ENCODE data around the gene CIAO2B. TPM values are rescaled to one million over a fixed set of nuclear protein-coding genes. Genes with fewer than 3 reads are reported as not detected.

Gene CIAO2B
- total and polyA plus RNA-seq, 2 experiments from 2014 or later: 92.4 to 181 TPM

DNA sequence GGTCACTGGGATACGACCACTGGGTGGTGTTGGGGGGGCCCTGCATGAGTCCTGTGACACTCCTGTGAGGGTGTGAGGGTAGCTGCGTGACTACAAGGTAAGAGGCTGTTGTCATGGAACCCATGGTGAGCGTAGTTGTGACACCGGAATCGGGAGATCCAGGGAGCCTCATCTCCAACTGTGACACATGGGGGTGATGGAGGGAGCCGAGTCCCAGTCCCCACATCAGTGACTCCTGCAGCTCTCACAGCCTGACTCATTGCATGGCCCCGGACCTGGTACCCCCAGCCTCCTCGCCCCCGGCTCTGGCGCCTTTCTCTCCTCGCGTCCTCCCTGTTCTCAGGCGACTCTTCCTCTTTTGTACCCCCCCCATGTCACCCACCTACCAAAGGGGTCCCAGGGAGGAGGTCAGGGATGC, 29.8 kb downstream of the CIAO2B start (continued):
- TF ChIP-seq, protein P1, sequence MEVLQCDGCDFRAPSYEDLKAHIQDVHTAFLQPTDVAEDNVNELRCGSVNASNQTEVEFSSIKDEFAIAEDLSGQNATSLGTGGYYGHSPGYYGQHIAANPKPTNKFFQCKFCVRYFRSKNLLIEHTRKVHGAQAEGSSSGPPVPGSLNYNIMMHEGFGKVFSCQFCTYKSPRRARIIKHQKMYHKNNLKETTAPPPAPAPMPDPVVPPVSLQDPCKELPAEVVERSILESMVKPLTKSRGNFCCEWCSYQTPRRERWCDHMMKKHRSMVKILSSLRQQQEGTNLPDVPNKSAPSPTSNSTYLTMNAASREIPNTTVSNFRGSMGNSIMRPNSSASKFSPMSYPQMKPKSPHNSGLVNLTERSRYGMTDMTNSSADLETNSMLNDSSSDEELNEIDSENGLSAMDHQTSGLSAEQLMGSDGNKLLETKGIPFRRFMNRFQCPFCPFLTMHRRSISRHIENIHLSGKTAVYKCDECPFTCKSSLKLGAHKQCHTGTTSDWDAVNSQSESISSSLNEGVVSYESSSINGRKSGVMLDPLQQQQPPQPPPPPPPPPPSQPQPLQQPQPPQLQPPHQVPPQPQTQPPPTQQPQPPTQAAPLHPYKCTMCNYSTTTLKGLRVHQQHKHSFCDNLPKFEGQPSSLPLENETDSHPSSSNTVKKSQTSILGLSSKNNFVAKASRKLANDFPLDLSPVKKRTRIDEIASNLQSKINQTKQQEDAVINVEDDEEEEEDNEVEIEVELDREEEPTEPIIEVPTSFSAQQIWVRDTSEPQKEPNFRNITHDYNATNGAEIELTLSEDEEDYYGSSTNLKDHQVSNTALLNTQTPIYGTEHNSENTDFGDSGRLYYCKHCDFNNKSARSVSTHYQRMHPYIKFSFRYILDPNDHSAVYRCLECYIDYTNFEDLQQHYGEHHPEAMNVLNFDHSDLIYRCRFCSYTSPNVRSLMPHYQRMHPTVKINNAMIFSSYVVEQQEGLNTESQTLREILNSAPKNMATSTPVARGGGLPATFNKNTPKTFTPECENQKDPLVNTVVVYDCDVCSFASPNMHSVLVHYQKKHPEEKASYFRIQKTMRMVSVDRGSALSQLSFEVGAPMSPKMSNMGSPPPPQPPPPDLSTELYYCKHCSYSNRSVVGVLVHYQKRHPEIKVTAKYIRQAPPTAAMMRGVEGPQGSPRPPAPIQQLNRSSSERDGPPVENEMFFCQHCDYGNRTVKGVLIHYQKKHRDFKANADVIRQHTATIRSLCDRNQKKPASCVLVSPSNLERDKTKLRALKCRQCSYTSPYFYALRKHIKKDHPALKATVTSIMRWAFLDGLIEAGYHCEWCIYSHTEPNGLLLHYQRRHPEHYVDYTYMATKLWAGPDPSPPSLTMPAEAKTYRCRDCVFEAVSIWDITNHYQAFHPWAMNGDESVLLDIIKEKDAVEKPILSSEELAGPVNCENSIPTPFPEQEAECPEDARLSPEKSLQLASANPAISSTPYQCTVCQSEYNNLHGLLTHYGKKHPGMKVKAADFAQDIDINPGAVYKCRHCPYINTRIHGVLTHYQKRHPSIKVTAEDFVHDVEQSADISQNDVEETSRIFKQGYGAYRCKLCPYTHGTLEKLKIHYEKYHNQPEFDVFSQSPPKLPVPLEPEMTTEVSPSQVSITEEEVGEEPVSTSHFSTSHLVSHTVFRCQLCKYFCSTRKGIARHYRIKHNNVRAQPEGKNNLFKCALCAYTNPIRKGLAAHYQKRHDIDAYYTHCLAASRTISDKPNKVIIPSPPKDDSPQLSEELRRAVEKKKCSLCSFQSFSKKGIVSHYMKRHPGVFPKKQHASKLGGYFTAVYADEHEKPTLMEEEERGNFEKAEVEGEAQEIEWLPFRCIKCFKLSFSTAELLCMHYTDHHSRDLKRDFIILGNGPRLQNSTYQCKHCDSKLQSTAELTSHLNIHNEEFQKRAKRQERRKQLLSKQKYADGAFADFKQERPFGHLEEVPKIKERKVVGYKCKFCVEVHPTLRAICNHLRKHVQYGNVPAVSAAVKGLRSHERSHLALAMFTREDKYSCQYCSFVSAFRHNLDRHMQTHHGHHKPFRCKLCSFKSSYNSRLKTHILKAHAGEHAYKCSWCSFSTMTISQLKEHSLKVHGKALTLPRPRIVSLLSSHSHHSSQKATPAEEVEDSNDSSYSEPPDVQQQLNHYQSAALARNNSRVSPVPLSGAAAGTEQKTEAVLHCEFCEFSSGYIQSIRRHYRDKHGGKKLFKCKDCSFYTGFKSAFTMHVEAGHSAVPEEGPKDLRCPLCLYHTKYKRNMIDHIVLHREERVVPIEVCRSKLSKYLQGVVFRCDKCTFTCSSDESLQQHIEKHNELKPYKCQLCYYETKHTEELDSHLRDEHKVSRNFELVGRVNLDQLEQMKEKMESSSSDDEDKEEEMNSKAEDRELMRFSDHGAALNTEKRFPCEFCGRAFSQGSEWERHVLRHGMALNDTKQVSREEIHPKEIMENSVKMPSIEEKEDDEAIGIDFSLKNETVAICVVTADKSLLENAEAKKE (CRISPR knock-in tag; IDR thresholded peaks at IDR 0.05): no peak
- TF ChIP-seq ZNF114 (CRISPR knock-in tag; IDR thresholded peaks at IDR 0.05): no peak

DNA sequence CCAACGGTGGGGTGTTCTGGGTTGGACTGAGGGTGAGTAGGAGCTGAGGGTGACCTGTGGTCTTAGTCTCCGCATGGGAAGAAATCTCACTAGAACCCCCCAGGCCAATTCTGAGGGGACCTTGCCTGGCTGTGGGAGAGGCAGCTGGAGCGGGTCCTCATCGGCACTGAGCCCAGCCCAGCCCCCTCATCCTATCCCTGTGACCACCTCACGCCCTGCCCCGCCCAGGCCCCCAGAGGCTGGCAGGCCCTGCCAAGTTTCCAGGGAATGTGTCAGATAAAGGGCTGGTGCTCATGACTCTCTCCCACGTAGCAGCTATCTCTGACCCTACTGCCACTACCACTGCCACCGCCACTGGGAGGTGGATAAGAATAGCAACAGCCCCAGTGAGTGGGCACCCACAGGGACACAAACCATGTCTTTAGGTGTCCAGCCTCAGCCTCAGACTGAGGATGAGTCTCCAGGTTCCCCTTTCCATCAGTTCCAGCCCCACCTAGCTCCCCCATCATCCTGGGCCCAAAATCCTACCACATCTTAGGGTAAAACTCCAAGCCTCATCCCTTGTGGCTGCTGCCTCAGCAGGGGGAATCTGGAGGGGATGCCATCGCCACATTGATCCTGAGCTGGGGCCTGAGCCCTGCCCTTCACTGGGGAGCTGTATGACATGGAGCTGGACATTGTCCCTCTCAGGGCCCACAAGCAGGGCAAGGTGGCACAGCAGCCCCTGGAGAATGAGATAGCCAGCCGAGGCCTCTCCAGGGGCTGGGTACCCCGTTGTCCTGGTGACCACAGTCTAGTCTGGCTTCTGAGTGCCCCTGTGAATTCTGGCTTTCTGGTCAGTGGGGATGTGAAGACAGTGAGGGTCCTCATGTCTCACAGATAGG, 30.4 kb downstream of the CIAO2B start:
- H2AFZ ChIP-seq: no peak overlapping the region
- no peak overlapping the region for H3K4me3 Mint-ChIP-seq
- no peaks in the 10 kb centered on the region for H4K20me1 ChIP-seq (replicated peaks; ENCODE audit: insufficient read depth)
- H3K4me3 ChIP-seq: no peak overlapping the region
- no peak overlapping the region for H3K27ac ChIP-seq (ENCODE audit: low read depth)
- H3K9me2 ChIP-seq (ENCODE audit: insufficient read depth): no peaks in the 10 kb centered on the region
- no peaks in the 10 kb centered on the region for H3K79me2 ChIP-seq (replicated peaks; ENCODE audit: insufficient read depth)
- ATAC-seq (no peak), DNase-seq (ENCODE audit: low spot score) (no peak)
- peaks cover 8% of the 10 kb centered on the region; the same call in 1 of the 2 replicates for H3K4me1 ChIP-seq (ENCODE audit: insufficient read depth)
- no peak overlapping the region for H3K4me2 ChIP-seq
- no peak overlapping the region for H3K27ac Mint-ChIP-seq
- peaks cover 12% of the 10 kb centered on the region for H3K4me1 Mint-ChIP-seq
- H3F3A ChIP-seq (replicated peaks; ENCODE audit: low read depth): no peaks in the 10 kb centered on the region
- peaks cover 14% of the 10 kb centered on the region for H3K27me3 Mint-ChIP-seq (ENCODE audit: insufficient read depth, low read depth, poor library complexity)
- no peaks in the 10 kb centered on the region for H3K9me3 Mint-ChIP-seq
- H3K27me3 ChIP-seq (ENCODE audit: insufficient read depth): no peaks in the 10 kb centered on the region
- H3K36me3 ChIP-seq (ENCODE audit: insufficient read depth): no peaks in the 10 kb centered on the region
- no peaks in the 10 kb centered on the region for H3K36me3 Mint-ChIP-seq (ENCODE audit: low read depth)
- TF ChIP-seq EZH2phosphoT487 (IDR thresholded peaks at IDR 0.05; ENCODE audit: unreplicated experiment) (no peak), ZNF331 (CRISPR knock-in tag; IDR thresholded peaks at IDR 0.05; ENCODE audit: low read depth) (no peak), EZH2 (IDR thresholded peaks at IDR 0.05; ENCODE audit: low read depth, unreplicated experiment) (no peak), NANOG (IDR thresholded peaks at IDR 0.05; ENCODE audit: borderline replicate concordance) (no peak)
- TF ChIP-seq, protein P2, sequence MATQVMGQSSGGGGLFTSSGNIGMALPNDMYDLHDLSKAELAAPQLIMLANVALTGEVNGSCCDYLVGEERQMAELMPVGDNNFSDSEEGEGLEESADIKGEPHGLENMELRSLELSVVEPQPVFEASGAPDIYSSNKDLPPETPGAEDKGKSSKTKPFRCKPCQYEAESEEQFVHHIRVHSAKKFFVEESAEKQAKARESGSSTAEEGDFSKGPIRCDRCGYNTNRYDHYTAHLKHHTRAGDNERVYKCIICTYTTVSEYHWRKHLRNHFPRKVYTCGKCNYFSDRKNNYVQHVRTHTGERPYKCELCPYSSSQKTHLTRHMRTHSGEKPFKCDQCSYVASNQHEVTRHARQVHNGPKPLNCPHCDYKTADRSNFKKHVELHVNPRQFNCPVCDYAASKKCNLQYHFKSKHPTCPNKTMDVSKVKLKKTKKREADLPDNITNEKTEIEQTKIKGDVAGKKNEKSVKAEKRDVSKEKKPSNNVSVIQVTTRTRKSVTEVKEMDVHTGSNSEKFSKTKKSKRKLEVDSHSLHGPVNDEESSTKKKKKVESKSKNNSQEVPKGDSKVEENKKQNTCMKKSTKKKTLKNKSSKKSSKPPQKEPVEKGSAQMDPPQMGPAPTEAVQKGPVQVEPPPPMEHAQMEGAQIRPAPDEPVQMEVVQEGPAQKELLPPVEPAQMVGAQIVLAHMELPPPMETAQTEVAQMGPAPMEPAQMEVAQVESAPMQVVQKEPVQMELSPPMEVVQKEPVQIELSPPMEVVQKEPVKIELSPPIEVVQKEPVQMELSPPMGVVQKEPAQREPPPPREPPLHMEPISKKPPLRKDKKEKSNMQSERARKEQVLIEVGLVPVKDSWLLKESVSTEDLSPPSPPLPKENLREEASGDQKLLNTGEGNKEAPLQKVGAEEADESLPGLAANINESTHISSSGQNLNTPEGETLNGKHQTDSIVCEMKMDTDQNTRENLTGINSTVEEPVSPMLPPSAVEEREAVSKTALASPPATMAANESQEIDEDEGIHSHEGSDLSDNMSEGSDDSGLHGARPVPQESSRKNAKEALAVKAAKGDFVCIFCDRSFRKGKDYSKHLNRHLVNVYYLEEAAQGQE (IDR thresholded peaks at IDR 0.05; ENCODE audit: unreplicated experiment): no peak

Measured in GM23338 (cell line).